ENCODE data around the gene PPARA.

Gene PPARA

GRCh38 chr22:46290121-46290842 lies 140.0 kb downstream of the PPARA start:
- DNase-seq (ENCODE audit: low read depth in 1 of 2, low spot score in 1 of 2), result no peak

GRCh38 chr22:46290843-46291785 lies 140.8 kb downstream of the PPARA start:
- no peak for DNase-seq (ENCODE audit: low read depth in 1 of 2, low spot score in 1 of 2)

GRCh38 chr22:46292173-46292572 lies 141.8 kb downstream of the PPARA start:
- DNase-seq (ENCODE audit: low read depth in 1 of 2, low spot score in 1 of 2), result no peak

DNA sequence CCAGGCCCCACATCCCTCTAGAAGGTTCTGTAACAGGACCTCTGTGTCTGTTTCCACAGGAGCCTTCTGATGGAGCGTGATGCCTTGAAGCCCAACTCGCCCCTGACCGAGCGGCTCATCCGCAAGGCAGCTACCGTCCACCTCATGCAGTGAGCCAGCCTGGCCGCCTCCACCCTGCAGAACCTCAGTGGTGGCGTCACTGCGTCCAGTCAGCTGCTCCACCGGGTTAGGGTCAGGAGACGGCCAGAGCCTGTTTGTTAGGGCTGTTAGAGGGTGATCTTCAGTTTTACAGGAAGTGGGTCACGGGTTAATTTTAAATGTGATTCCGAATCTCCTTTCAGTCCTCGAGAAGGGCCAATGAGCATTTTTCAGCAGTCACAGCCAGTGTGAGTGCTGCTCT lies 142.4 kb downstream of the PPARA start:
- no peak for DNase-seq (ENCODE audit: low read depth in 1 of 2, low spot score in 1 of 2)
